EH (cell line): Measurements from ENCODE around the gene NEK4.
"Not testable (repeated sequence)": the region's sequence is repeated elsewhere in the genome, so short reads cannot be mapped to it uniquely, and the experiment has no call there.

ENCODE experiments used
- DNase-seq: peaks from one replicate; pipeline ENCODE4 v3.0.0-alpha.2; 2015; ENCODE audit warnings: low read depth

NEK4 gene

DNA sequence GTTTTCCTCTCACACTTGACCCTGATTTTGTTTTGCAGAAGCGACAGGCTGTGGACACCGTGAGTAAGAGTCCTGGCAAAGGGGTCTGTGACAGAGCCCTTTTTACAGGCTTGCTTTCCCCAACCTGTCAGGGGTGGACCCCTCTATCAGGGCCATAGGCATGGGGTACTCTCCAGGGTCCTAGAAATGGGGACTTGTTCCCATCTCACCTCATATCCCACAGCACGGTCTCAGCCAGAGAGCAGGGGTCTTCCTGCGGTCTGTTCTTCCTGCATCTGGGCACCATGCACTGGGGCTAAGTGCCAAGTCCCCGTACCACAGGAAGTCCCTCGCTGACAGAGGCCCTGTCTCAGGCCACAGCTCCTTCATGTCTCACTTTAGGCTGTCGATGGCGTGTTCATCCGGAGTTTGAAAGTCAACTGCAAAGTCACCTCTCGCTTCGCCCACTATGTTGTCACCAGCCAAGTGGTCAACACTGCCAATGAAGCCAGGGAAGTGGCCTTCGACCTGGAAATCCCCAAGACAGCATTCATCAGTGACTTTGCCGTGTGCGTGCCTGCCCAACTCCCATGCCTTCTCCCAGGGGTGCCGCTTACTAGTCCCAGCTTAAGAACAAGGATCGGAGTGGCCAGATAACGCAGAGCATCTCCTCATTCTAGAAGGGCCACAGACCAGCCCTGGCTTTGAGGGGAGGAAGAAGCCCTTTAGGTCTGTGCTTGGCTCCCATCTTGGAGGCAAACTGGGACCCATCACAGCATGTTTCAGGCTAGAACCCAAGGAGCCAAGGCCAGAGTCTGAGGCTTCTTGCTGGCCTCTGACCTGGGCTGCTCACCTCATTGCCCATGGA, 7.4 kb upstream of the NEK4 start:
- no peak for DNase-seq

DNA sequence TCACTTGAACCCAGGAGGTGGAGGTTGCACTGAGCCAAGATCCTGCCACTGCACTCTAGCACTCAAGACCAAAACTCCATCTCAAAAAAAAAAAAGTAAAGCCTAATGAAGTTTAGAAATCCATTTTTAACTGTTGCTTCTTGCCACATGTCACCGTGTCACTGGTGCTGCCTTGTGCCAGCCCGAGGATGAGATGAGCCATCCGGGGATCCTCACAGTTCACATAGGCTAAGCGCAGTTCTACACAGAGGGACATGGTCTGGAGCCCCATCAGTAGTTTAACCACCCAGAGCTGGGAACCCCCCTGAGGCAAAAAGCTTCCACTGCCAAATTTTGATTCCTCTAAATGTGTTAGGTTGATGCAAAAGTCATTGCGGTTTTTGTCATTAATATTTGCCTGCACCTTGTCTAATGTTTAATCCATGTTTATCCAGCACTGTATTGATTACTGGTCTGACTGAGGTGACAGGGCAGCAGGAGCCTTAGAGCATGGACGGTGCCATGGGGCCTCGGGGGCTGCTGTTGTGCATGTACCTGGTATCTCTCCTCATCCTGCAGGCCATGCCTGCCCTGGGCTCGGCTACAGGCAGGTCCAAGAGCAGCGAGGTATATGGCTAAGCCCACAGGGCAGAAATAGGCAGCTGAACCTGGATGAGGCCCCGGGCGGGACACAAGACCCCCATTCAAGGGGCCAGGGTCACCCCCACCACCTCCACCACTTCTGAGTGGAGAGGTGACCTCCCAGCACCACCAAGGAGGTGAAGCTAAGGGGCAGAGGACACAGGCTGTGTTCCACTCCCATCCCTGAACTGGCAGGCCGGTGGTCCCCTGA, 6.6 kb upstream of the NEK4 start, which contains the start of gene ITIH1:
ITIH1 (plus strand) TSS at position 473 of the 832 bp plus-strand sequence; CDS start at position 490, 17 bp downstream.
- DNase-seq: no peak

DNA sequence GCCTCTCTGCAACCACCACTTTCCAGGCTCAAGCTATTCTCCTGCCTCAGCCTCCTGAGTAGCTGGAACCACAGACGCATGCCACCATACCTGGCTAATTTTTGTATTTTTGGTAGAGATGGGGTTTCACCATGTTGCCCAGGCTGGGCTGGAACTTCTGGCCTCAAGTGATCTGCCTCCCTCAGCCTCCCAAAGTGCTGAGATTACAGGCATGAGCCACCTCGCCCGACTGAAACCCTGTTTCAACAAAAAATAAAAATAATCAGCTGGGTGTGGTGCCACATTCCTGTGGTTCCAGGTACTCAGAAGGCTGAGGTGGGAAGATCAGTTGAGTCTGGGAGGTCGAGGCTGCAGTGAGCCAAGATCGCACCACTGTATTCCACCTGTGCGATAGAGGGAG, 5.7 kb upstream of the NEK4 start:
- DNase-seq: not testable (repeated sequence)

DNA sequence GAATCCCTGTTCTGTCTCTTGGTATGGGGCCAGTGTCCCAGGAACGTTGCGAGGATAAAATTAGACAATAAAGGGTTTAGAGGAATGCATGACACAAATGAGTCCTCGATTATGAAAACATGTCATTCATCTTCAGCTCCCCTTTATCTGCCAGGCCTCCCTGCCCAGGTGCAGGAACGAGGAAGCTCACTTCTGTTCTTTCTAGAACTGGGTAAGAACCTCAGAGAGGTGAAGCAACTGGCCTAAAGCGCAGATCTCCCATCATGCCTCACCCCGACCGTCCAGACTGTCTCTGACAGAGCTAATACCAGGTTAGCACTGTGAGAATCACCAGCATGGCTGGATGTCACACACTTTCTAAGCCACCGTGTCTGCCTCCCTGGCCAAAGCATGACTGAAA, 5.1 kb upstream of the NEK4 start:
- DNase-seq: no peak

GRCh38 chr3:52774901-52775864, 4.4 kb upstream of the NEK4 start:
- peak; percentile 7 for DNase-seq

DNA sequence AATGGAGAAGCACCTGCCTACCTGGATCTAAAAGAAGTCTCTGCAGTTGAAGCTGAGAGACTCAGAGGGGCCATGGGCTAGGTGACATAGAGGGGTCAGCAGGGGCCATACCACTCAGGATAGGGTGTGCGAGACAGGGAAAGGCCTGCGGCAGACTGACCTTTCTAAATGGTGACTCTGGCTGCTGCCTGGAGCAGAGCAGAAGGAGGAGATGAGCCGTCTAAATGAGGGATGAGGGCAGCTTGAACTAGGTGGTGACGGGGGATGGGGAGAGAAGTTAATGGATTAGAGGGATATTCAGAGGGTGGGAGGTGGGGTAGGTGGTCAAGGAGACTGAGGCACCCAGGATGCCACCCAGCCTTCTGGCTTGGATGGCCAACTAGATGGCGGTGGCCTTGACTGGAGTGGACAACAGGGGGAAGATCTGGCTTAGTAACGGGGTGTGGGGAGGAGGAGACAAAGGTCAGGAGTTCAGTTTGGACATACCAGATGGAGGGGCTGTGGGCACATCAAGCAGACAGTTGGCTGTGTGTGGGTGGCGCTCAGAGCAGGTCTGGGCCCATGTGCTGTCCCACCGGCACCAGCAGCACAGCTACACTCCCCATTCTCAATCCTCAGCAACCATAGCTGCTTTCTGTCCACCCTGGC, 3.5 kb upstream of the NEK4 start:
- DNase-seq: no peak

DNA sequence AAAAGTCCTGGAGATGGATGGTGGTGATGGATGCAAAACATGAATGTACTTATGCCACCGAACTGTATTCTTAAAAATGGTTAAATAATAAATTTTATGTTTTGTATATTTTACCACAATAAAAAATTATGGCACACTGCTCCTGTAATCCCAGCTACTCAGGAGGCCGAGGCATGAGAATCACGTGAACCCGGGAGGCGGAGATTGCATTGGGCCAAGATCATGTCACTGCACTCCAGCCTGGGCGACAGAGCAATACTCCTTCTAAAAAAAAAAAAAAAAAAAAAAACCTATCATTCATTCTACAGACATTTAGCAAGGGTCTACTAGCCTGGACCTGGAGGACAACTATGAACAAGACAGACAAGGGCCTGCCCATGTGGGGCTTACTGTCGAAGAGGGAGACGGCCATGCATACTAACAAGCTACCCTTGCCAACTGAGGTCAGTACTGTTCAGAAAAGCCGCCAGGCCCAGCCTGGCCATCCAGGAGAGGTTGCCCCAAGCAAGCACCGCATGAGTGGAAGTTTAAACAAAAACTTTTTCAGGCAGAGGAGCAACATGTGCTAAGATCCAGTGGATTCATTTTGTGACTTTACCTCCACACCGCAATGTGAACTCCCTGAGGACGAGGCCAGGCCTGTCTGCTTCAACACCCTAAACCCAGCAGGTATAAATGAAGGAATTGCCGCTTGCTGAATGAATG, 2.8 kb upstream of the NEK4 start:
- DNase-seq: no peak

- DNase-seq: no peak
These were observed 962 bp upstream of the NEK4 start for GRCh38 chr3:52771702-52772101.

GRCh38 chr3:52771334-52771681, 568 bp upstream of the NEK4 start:
- no peak for DNase-seq

GRCh38 chr3:52769786-52770455, 819 bp downstream of the NEK4 start:
- peak; percentile 7 for DNase-seq

DNA sequence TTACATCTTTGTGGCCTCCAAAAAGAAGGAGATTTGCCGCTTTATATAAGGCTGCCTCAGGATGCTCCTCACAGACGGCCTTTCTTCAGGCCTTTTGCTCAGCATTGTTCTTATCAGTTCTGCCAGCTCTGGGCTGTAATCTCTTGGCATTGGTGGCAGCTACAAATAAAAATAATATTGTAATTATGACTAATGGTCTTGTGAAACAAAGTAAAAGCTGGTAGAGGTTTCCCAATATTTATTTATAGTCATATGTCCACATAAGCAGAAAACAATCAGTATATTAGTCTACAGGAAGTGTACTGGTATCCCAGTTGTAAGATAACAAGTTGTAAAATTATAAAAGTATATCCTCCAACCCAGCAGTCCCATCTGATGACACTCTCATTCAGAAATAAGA, 7.3 kb downstream of the NEK4 start:
- no peak for DNase-seq

- peak; percentile 10 for DNase-seq
These were observed 14.6 kb downstream of the NEK4 start for GRCh38 chr3:52756141-52756540.

DNA sequence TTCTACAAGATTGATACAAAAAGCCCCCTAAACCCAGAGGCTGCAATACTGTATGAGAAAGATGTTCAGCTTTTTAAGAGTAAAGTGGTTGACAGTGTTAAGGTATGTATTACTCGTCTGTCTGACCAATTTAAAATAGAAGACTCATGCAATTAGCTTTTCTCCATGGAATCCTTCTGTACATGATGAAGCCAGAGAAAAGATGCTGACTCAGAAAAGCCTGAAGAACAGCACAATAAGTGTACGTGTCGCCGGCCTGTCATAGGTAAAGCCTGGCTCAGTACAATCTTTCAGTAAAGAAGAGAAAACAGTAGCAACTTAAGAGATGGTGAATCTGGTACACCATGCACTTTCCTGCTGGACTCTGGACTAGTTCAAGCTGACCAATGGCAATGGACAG, 16.4 kb downstream of the NEK4 start:
- DNase-seq: no peak

DNA sequence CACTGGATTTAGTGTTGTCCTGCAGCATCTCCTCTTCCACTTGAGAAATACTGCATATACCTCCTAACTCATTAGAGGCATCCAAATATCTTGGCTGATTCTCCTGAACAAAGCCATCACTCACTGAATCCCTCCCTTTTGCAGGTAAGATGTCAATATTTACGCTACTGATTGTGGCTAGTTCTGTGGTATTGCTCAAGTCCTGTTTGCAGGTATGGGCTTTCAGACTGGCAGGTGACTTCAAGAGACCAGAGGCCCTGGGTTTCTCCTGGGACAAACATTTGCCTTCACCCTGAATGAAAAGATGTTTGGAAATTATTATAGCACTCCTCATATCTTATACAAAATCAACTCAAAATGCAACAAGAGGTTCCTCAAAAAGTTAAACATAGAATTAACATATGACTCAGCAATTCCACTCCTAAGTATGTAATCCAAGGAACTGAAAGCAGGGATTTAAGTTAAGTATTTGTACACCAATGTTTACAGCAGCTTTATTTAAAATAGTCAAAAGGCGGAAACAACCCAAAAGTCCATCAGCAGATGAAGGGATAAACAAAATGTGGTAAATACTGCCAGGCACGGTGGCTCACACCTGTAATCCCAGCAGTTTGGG, 18.6 kb downstream of the NEK4 start:
- DNase-seq: no peak

- no peak for DNase-seq
These were observed 27.0 kb downstream of the NEK4 start for GRCh38 chr3:52743721-52744120.

- no peak for DNase-seq
These were observed 27.6 kb downstream of the NEK4 start for GRCh38 chr3:52743152-52743551.

- DNase-seq: peak; percentile 51
These were observed 28.2 kb downstream of the NEK4 start for GRCh38 chr3:52742418-52743041.

- no peak for DNase-seq
These were observed 31.0 kb downstream of the NEK4 start for GRCh38 chr3:52739730-52740129.

GRCh38 chr3:52733256-52733891, 37.4 kb downstream of the NEK4 start:
- no peak for DNase-seq
